Astrocyte of the cerebellum (primary cell): ENCODE results near the gene TPRA1.
"Not testable (repeated sequence)": the region's sequence is repeated elsewhere in the genome, so short reads cannot be mapped to it uniquely, and the experiment has no call there.

Source experiments
- DNase-seq: peaks from one replicate; pipeline ENCODE4 v3.0.0-alpha.2; 2011; ENCODE audit warnings: low read depth
- H3K4me3 ChIP-seq: 2 replicates; pipeline ENCODE4 v1.5.1; 2011; ENCODE audit warnings: mild to moderate bottlenecking, low read depth, low read length, moderate library complexity
- in situ Hi-C: cut with HindIII; loops from 2 replicates; pipeline ENCODE4 v1.10.0; 2017; ENCODE audit warnings: low sequenced_read_pairs
- TF ChIP-seq, protein P1 (sequence below): IDR thresholded peaks from 2 replicates; pipeline ENCODE4 v1.5.1; 2012; ENCODE audit warnings: low read length, low read depth, moderate library complexity, mild to moderate bottlenecking; ENCODE audit errors: missing control alignments

TPRA1 gene

GRCh38 chr3:127532561-127533203, 57.9 kb downstream of the TPRA1 start:
- no peak for DNase-seq
- H3K4me3 ChIP-seq: no peak overlapping the region
- in situ Hi-C loops: no loop called here
- TF ChIP-seq, protein P1, sequence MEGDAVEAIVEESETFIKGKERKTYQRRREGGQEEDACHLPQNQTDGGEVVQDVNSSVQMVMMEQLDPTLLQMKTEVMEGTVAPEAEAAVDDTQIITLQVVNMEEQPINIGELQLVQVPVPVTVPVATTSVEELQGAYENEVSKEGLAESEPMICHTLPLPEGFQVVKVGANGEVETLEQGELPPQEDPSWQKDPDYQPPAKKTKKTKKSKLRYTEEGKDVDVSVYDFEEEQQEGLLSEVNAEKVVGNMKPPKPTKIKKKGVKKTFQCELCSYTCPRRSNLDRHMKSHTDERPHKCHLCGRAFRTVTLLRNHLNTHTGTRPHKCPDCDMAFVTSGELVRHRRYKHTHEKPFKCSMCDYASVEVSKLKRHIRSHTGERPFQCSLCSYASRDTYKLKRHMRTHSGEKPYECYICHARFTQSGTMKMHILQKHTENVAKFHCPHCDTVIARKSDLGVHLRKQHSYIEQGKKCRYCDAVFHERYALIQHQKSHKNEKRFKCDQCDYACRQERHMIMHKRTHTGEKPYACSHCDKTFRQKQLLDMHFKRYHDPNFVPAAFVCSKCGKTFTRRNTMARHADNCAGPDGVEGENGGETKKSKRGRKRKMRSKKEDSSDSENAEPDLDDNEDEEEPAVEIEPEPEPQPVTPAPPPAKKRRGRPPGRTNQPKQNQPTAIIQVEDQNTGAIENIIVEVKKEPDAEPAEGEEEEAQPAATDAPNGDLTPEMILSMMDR: no peak

DNA sequence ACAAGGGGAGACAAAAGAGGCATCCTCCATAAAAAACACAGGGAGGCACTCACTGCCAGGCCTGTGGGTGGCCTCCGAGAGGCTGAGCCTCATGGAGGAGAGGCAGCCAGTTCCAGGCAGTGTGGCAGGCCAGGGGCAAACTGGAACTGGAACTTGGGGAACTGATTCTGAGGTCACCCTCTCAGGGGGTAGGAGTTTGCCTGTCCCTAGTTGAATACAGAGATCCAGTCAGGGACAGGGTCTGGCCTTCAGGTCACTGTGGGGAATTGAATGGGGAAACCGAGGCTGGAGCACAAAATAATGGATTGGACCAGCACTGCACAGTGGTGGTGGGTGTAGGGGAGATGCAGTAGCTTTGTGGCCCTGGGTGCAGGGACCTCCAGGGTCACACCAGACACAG, 58.7 kb downstream of the TPRA1 start:
- no peak overlapping the region for H3K4me3 ChIP-seq
- in situ Hi-C loops: no loop called here
- TF ChIP-seq, protein P1: no peak
- no peak for DNase-seq

- DNase-seq, in situ Hi-C loops, H3K4me3 ChIP-seq: not testable (repeated sequence)
Observed at GRCh38 chr3:127530863-127531262, 59.7 kb downstream of the TPRA1 start.

DNA sequence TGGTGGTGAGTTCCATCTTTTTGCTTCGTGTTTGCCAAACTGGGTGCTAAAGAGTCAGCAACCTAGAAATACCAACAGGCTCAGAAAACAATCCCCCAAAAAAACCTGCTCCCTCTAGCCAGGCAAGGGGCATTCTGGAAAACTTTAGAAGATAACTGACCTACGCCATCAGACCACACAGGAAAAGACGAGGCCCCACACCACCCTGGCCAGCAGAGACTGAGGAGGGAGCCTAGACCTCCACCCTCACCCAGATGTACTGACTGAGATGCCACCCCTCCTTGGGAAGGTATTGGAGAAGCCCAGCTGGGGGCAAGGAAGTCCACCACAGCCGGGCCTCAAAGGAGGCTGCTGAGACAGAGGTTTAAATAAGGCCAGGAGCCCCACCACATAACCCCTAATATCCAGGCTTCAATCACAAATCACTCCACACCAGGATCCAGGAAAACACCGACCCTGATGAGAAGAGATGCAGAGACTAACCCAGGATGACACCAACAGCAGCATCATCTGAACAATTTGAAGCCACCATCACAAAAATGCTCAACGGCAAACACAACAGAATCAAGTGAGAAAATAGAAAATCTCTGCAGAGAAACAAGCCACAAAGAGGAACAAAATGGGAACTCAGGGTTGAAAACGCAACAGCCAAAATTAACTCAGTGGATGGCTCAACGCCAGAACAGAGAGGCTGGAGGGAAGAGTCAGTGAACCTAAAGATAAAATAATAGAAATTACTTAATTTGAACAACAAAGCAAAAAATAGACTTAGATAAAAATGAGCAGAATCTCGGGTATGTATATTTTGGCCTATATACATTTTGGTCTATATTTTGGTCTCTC, 61.0 kb downstream of the TPRA1 start:
- no peak for DNase-seq
- TF ChIP-seq, protein P1: no peak
- H3K4me3 ChIP-seq: no peak overlapping the region
- in situ Hi-C loops: no loop called here

DNA sequence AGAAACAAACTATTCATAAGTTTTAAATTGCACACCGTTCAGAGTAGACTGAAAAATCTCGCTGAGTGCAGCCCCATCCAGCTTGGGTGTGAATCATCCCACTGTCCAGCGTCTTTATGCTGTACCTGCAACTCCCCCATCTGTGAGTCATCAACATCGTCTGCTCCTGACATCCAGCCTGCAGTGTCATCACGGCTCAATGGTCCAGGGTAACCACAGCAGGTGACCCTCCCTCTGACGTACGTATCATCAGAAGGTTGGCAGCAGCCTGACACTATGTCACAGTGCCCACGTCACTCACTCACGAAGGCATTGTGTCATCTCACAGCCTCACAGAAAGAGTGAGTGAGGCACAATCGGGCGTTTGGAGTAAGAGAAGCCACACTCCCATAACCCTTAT, 65.2 kb downstream of the TPRA1 start:
- no peak overlapping the region for H3K4me3 ChIP-seq
- TF ChIP-seq, protein P1: no peak
- in situ Hi-C loops: no loop called here
- DNase-seq: no peak

GRCh38 chr3:127524296-127524896, 66.1 kb downstream of the TPRA1 start:
- in situ Hi-C loops: no loop called here
- TF ChIP-seq, protein P1: no peak
- H3K4me3 ChIP-seq: no peak overlapping the region
- no peak for DNase-seq
